HepG2 (cell line): Measurements from ENCODE around the gene PHF13. TPM values are rescaled to one million over a fixed set of nuclear protein-coding genes. Genes with fewer than 3 reads are reported as not detected.

ENCODE experiments used
- KLF13 ChIP-seq: sonication (generic); formaldehyde crosslinking; IDR thresholded peaks from 2 replicates; pipeline ENCODE4 v1.4.0; 2020; ENCODE audit warnings: mild to moderate bottlenecking, missing genetic modification reagents
- MBNL3 ChIP-seq: fragments of 250-450 bp; sonication (Bioruptor Pico); conservative IDR thresholded peaks from 2 replicates; pipeline ENCODE4 v1.8.0; 2022; ENCODE audit warnings: mild to moderate bottlenecking, inconsistent platforms
- SCMH1 ChIP-seq: sonication (generic); formaldehyde crosslinking; IDR thresholded peaks from 2 replicates; pipeline ENCODE4 v1.9.0; 2021; ENCODE audit warnings: missing genetic modification reagents, mild to moderate bottlenecking, borderline replicate concordance
- TBX2 ChIP-seq: sonication (generic); formaldehyde crosslinking; IDR thresholded peaks from 2 replicates; pipeline ENCODE4 v1.5.0; 2020; ENCODE audit warnings: missing genetic modification reagents, mild to moderate bottlenecking, borderline replicate concordance
- ZNF225 ChIP-seq: sonication (generic); formaldehyde crosslinking; IDR thresholded peaks from 2 replicates; pipeline ENCODE4 v1.4.0; 2020; ENCODE audit warnings: mild to moderate bottlenecking, missing genetic modification reagents
- ZNF501 ChIP-seq: sonication (generic); formaldehyde crosslinking; IDR thresholded peaks from 2 replicates; pipeline ENCODE4 v1.5.1; 2020; ENCODE audit warnings: mild to moderate bottlenecking, moderate library complexity, missing genetic modification reagents
- ZNF567 ChIP-seq: sonication (generic); formaldehyde crosslinking; IDR thresholded peaks from 2 replicates; pipeline ENCODE4 v1.8.1; 2023; ENCODE audit warnings: mild to moderate bottlenecking, missing genetic modification reagents, borderline replicate concordance
- ZNF670 ChIP-seq: sonication (generic); formaldehyde crosslinking; IDR thresholded peaks from 2 replicates; pipeline ENCODE4 v1.8.0; 2022; ENCODE audit warnings: mild to moderate bottlenecking, missing genetic modification reagents, borderline replicate concordance
- polyA plus RNA-seq, 8 experiments: library from polyadenylated mRNA; depleted of rRNA in 3 of 8; stranded (reverse) in 7 of 8; unstranded in 1 of 8; fragments of >200 nt; fragmentation: Illumina TruSeq in 4 of 8; extraction: Trizol in 4 of 8; gene quantifications; 2 replicates each; pipeline versions ENCODE4 v1.2.1 to v1.2.3, GENCODE V29; 2011 to 2016; ENCODE audit warnings: low read depth in 4 of 8, missing spikeins in 1 of 8, mixed read lengths in 1 of 8; ENCODE audit not compliant: insufficient read depth in 1 of 8
- total RNA-seq, 5 experiments: library from RNA; depleted of rRNA; stranded (reverse); fragments of >200 nt; fragmentation: Illumina TruSeq; extraction: Trizol; gene quantifications; 2 replicates each; pipeline ENCODE4 v1.2.3, GENCODE V29; 2016; ENCODE audit warnings: low read depth in 1 of 5
- TF ChIP-seq, protein P1 (sequence below): sonication (generic); formaldehyde crosslinking; IDR thresholded peaks from one replicate; pipeline ENCODE4 v1.5.1; 2020; ENCODE audit warnings: mild to moderate bottlenecking, missing genetic modification reagents; ENCODE audit errors: not compliant biosample characterization
- TF ChIP-seq, protein P2 (sequence below): sonication (generic); formaldehyde crosslinking; conservative IDR thresholded peaks from 2 replicates; pipeline ENCODE4 v1.4.0; 2020; ENCODE audit warnings: missing genetic modification reagents
- TF ChIP-seq, protein P3 (sequence below): sonication (generic); formaldehyde crosslinking; IDR thresholded peaks from 2 replicates; pipeline ENCODE4 v1.8.0; 2022; ENCODE audit warnings: mild to moderate bottlenecking, missing genetic modification reagents
- TF ChIP-seq, protein P4 (sequence below): sonication (generic); formaldehyde crosslinking; IDR thresholded peaks from 2 replicates; pipeline ENCODE4 v1.8.1; 2023; ENCODE audit warnings: mild to moderate bottlenecking, missing genetic modification reagents
- TF ChIP-seq, protein P5 (sequence below): sonication (generic); formaldehyde crosslinking; IDR thresholded peaks from 2 replicates; pipeline ENCODE4 v1.8.0; 2022; ENCODE audit warnings: missing genetic modification reagents, mild to moderate bottlenecking, borderline replicate concordance

Gene PHF13
- total and polyA plus RNA-seq, 2 of the 13 experiments (the other 11 are each of a cell fraction or from before 2014, with no cell fraction given), result 4.7 to 7.4 TPM

DNA sequence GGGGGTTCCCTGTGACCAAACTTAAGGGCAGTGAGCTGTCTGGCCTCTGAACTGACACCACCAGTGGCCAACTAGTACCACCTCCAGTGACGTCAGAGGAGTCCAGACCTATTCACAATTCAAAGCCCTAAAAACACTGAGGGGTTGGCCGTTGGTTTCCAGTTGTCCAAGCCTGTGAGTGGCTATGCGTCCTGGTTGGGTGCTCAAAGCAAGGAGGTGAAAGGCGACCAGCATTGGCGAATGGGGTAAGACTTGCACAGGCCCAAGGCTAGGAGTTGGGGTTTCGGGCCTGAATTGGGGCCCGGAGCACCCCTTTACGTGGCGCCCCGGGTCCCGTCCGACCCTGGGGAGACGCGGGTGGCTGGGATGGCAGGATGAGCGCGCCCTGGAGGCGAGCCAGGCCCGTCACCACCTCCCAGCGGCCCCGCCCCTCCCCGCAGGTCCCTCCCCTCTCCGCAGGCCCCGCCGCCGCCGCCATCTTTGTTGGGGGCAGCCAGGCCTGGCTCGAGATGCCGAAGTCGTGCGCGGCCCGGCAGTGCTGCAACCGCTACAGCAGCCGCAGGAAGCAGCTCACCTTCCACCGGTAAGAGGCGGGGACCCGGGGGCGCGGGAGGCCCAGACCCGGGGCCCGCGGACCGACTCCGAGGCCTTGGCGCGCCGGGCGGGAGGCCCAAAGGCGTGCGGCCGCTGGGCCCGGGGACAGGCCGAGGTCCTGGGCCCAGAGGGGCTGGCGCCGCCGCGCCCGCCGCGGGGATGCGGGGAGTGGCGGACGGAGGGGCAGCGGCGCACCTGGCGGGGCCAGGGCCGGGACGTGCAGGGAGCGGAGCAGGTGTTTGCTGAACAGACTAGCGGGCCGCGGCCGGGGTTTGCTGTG lies 11.4 kb downstream of the PHF13 start, which contains the start of gene THAP3 (continued):
- TF ChIP-seq, protein P1, sequence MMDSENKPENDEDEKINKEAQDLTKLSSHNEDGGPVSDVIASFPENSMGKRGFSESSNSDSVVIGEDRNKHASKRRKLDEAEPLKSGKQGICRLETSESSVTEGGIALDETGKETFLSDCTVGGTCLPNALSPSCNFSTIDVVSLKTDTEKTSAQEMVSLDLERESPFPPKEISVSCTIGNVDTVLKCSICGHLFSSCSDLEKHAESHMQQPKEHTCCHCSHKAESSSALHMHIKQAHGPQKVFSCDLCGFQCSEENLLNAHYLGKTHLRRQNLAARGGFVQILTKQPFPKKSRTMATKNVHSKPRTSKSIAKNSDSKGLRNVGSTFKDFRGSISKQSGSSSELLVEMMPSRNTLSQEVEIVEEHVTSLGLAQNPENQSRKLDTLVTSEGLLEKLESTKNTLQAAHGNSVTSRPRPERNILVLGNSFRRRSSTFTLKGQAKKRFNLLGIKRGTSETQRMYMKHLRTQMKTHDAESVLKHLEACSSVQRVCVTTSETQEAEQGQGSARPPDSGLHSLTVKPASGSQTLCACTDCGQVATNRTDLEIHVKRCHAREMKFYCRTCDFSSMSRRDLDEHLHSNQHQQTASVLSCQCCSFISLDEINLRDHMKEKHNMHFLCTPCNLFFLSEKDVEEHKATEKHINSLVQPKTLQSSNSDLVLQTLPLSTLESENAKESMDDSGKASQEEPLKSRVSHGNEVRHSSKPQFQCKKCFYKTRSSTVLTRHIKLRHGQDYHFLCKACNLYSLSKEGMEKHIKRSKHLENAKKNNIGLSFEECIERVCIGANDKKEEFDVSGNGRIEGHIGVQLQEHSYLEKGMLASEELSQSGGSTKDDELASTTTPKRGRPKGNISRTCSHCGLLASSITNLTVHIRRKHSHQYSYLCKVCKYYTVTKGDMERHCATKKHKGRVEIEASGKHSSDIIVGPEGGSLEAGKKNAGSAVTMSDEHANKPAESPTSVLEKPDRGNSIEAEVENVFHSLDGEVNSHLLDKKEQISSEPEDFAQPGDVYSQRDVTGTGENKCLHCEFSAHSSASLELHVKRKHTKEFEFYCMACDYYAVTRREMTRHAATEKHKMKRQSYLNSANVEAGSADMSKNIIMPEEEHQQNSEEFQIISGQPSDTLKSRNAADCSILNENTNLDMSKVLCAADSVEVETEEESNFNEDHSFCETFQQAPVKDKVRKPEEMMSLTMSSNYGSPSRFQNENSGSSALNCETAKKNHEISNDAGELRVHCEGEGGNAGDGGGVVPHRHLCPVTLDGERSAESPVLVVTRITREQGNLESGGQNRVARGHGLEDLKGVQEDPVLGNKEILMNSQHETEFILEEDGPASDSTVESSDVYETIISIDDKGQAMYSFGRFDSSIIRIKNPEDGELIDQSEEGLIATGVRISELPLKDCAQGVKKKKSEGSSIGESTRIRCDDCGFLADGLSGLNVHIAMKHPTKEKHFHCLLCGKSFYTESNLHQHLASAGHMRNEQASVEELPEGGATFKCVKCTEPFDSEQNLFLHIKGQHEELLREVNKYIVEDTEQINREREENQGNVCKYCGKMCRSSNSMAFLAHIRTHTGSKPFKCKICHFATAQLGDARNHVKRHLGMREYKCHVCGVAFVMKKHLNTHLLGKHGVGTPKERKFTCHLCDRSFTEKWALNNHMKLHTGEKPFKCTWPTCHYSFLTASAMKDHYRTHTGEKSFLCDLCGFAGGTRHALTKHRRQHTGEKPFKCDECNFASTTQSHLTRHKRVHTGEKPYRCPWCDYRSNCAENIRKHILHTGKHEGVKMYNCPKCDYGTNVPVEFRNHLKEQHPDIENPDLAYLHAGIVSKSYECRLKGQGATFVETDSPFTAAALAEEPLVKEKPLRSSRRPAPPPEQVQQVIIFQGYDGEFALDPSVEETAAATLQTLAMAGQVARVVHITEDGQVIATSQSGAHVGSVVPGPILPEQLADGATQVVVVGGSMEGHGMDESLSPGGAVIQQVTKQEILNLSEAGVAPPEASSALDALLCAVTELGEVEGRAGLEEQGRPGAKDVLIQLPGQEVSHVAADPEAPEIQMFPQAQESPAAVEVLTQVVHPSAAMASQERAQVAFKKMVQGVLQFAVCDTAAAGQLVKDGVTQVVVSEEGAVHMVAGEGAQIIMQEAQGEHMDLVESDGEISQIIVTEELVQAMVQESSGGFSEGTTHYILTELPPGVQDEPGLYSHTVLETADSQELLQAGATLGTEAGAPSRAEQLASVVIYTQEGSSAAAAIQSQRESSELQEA (CRISPR knock-in tag), result no peak
- TF ChIP-seq, protein P2, sequence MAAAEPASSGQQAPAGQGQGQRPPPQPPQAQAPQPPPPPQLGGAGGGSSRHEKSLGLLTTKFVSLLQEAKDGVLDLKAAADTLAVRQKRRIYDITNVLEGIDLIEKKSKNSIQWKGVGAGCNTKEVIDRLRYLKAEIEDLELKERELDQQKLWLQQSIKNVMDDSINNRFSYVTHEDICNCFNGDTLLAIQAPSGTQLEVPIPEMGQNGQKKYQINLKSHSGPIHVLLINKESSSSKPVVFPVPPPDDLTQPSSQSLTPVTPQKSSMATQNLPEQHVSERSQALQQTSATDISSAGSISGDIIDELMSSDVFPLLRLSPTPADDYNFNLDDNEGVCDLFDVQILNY (CRISPR knock-in tag), result no peak
- TF ChIP-seq, protein P3, sequence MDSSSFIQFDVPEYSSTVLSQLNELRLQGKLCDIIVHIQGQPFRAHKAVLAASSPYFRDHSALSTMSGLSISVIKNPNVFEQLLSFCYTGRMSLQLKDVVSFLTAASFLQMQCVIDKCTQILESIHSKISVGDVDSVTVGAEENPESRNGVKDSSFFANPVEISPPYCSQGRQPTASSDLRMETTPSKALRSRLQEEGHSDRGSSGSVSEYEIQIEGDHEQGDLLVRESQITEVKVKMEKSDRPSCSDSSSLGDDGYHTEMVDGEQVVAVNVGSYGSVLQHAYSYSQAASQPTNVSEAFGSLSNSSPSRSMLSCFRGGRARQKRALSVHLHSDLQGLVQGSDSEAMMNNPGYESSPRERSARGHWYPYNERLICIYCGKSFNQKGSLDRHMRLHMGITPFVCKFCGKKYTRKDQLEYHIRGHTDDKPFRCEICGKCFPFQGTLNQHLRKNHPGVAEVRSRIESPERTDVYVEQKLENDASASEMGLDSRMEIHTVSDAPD (CRISPR knock-in tag), result no peak
- TF ChIP-seq MBNL3 (no peak), SCMH1 (CRISPR knock-in tag) (no peak), ZNF670 (CRISPR knock-in tag) (peak; percentile 39; the same call in 1 of the 2 replicates), ZNF567 (CRISPR knock-in tag) (no peak; the same call in 1 of the 2 replicates), ZNF225 (CRISPR knock-in tag) (no peak), ZNF501 (CRISPR knock-in tag) (no peak), TBX2 (CRISPR knock-in tag) (peak; percentile 45; the same call in 1 of the 2 replicates), KLF13 (no peak)
- TF ChIP-seq, protein P4, sequence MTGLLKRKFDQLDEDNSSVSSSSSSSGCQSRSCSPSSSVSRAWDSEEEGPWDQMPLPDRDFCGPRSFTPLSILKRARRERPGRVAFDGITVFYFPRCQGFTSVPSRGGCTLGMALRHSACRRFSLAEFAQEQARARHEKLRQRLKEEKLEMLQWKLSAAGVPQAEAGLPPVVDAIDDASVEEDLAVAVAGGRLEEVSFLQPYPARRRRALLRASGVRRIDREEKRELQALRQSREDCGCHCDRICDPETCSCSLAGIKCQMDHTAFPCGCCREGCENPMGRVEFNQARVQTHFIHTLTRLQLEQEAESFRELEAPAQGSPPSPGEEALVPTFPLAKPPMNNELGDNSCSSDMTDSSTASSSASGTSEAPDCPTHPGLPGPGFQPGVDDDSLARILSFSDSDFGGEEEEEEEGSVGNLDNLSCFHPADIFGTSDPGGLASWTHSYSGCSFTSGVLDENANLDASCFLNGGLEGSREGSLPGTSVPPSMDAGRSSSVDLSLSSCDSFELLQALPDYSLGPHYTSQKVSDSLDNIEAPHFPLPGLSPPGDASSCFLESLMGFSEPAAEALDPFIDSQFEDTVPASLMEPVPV (CRISPR knock-in tag), result no peak
- TF ChIP-seq, protein P5, sequence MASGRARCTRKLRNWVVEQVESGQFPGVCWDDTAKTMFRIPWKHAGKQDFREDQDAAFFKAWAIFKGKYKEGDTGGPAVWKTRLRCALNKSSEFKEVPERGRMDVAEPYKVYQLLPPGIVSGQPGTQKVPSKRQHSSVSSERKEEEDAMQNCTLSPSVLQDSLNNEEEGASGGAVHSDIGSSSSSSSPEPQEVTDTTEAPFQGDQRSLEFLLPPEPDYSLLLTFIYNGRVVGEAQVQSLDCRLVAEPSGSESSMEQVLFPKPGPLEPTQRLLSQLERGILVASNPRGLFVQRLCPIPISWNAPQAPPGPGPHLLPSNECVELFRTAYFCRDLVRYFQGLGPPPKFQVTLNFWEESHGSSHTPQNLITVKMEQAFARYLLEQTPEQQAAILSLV (CRISPR knock-in tag), result no peak; the same call in 1 of the 2 replicates
